GM19397 (cell line): Measurements from ENCODE around the gene NPHP4.
"Not testable (repeated sequence)": the region's sequence is repeated elsewhere in the genome, so short reads cannot be mapped to it uniquely, and the experiment has no call there.

Experiments
- ATAC-seq: cut with Tn5 transposase; IDR thresholded peaks from one replicate; pipeline ENCODE4 v1.9.1; 2021; ENCODE audit warnings: mild to moderate bottlenecking, moderate library complexity; ENCODE audit not compliant: unreplicated experiment

Gene NPHP4

GRCh38 chr1:5896706-5897660 is 95.2 kb downstream of the NPHP4 start:
- no peak for ATAC-seq

GRCh38 chr1:5895446-5896406 is 96.5 kb downstream of the NPHP4 start:
- no peak for ATAC-seq

- not testable (repeated sequence) for ATAC-seq
Observed at GRCh38 chr1:5893699-5894278, 98.4 kb downstream of the NPHP4 start.

- no peak for ATAC-seq
Observed at GRCh38 chr1:5892329-5892728, 99.9 kb downstream of the NPHP4 start.

GRCh38 chr1:5891736-5892135 is 100.5 kb downstream of the NPHP4 start:
- ATAC-seq, result no peak

GRCh38 chr1:5891137-5891536 is 101.1 kb downstream of the NPHP4 start:
- no peak for ATAC-seq

- ATAC-seq, result no peak
Observed at GRCh38 chr1:5890346-5891106, 101.7 kb downstream of the NPHP4 start.

GRCh38 chr1:5889901-5890300 is 102.3 kb downstream of the NPHP4 start:
- no peak for ATAC-seq

GRCh38 chr1:5889462-5889861 is 102.8 kb downstream of the NPHP4 start:
- no peak for ATAC-seq

- ATAC-seq, result no peak
Observed at GRCh38 chr1:5888606-5889211, 103.5 kb downstream of the NPHP4 start.

- no peak for ATAC-seq
Observed at GRCh38 chr1:5887971-5888361, 104.3 kb downstream of the NPHP4 start.

- no peak for ATAC-seq
Observed at GRCh38 chr1:5887349-5887970, 104.8 kb downstream of the NPHP4 start.

GRCh38 chr1:5886541-5887348 is 105.5 kb downstream of the NPHP4 start:
- no peak for ATAC-seq

- ATAC-seq, result no peak
Observed at GRCh38 chr1:5886140-5886483, 106.1 kb downstream of the NPHP4 start.

- ATAC-seq, result no peak
Observed at GRCh38 chr1:5885471-5886139, 106.6 kb downstream of the NPHP4 start.

- ATAC-seq, result no peak
Observed at GRCh38 chr1:5884110-5884509, 108.1 kb downstream of the NPHP4 start.

- no peak for ATAC-seq
Observed at GRCh38 chr1:5883129-5884048, 108.8 kb downstream of the NPHP4 start.
